Esophagus muscularis mucosa (tissue), 4 donors: ENCODE results near the gene KISS1. TPM values are rescaled to one million over a fixed set of nuclear protein-coding genes. Genes with fewer than 3 reads are reported as not detected.
A peak's percentile ranks its signal among the peaks of the same experiment; 100 is the strongest.

Experiments used
- DNase-seq: peaks from one replicate; pipeline ENCODE4 v3.0.0-alpha.2; 2017; ENCODE audit errors: extremely low spot score
- H3K27ac ChIP-seq, 4 donors: fragments of 200-600 bp; sonication (generic); replicated peaks in 1 of 4; 1 replicate in 3 of 4; 2 replicates in 1 of 4; pipeline ENCODE4 v1.5.1; 2016 to 2019; ENCODE audit warnings: mild to moderate bottlenecking in 1 of 4
- H3K27me3 ChIP-seq, 4 donors: fragments of 200-600 bp; sonication (generic); one replicate each; pipeline versions ENCODE4 v1.5.1 to v1.6.0; 2016 to 2019
- H3K36me3 ChIP-seq, 4 donors: fragments of 200-600 bp; sonication (generic); one replicate each; pipeline ENCODE4 v1.5.1; 2016 to 2019
- H3K4me1 ChIP-seq, 4 donors: fragments of 200-600 bp; sonication (generic); one replicate each; pipeline ENCODE4 v1.5.1; 2016 to 2019
- H3K4me3 ChIP-seq, 4 donors: fragments of 200-600 bp; sonication (generic); 1 replicate in 2 of 4; 2 replicates in 2 of 4; pipeline ENCODE4 v1.5.1; 2016 to 2019; ENCODE audit warnings: mild to moderate bottlenecking in 4 of 4, moderate library complexity in 1 of 4
- H3K9me3 ChIP-seq, 4 donors: fragments of 200-600 bp; sonication (generic); 1 replicate in 3 of 4; 2 replicates in 1 of 4; pipeline ENCODE4 v1.5.1; 2016 to 2019
- CTCF ChIP-seq, 3 experiments: fragments of 200-600 bp in 2 of 3; fragments of 450-650 bp in 1 of 3; sonication (generic) in 2 of 3; IDR thresholded peaks; one replicate each; pipeline ENCODE4 v1.5.1; 2017 to 2019; ENCODE audit warnings: antibody characterized with exemption in 3 of 3, mild to moderate bottlenecking in 2 of 3, moderate library complexity in 1 of 3
- EP300 ChIP-seq: sonication (generic); formaldehyde crosslinking; IDR thresholded peaks from one replicate; pipeline ENCODE4 v1.6.1; 2017; ENCODE audit warnings: antibody characterized with exemption
- POLR2A ChIP-seq: fragments of 450-650 bp; IDR thresholded peaks from one replicate; pipeline ENCODE4 v1.6.1; 2017; ENCODE audit warnings: antibody characterized with exemption, moderate library complexity, mild to moderate bottlenecking, low read depth
- POLR2AphosphoS5 ChIP-seq, 2 donors: sonication (generic); formaldehyde crosslinking; IDR thresholded peaks; one replicate each; pipeline ENCODE4 v1.6.1; 2017; ENCODE audit warnings: antibody characterized with exemption in 2 of 2
- WGBS: methylation state at CpG from one replicate; pipeline ENCODE4 v1.1.5; 2018; 5-methylcytosine and 5-hydroxymethylcytosine counted together
- intact Hi-C: fragments of 100-400 bp; cut with DNase I; formaldehyde crosslinking; loops from one replicate; pipeline ENCODE4 v1.15.1; 2023
- total RNA-seq, 4 donors: library from RNA; depleted of rRNA; stranded (reverse); fragments of >200 nt; gene quantifications; one replicate each; pipeline versions ENCODE4 v1.1.0 to v1.2.1, GENCODE V29; 2016

Gene KISS1
- total RNA-seq, 4 donors from 2014 or later: not detected

GRCh38 chr1:204162494-204163074 is 33.7 kb downstream of the KISS1 start:
- TF ChIP-seq CTCF (IDR thresholded peaks at IDR 0.05): peak in 2 of 3 experiments; percentile 96
- peak in 1 of 2 donors; percentile 19 for TF ChIP-seq POLR2AphosphoS5 (IDR thresholded peaks at IDR 0.05)
- no peak for TF ChIP-seq EP300
- Histone ChIP-seq H3K4me1 (peaks cover 0 to 3% (median 1%) of the 10 kb centered on the region in 4 donors), H3K36me3 (no peaks in the 10 kb centered on the region), H3K27me3 (peaks cover 0 to 43% (median 0%) of the 10 kb centered on the region in 4 donors), H3K9me3 (no peaks in the 10 kb centered on the region), H3K4me3 (no peak overlapping the region), H3K27ac (no peak overlapping the region)
- intact Hi-C loops: loop anchor here (1.0 to 5.0 kb wide), 2 partner anchors 45 to 201 kb away; no protein-coding TSS in a partner anchor
- 20% methylated on average over 5 of the region's 7 CpGs for WGBS
- no peak for DNase-seq

- TF ChIP-seq POLR2AphosphoS5 (IDR thresholded peaks at IDR 0.05) (no peak), EP300 (no peak), POLR2A (no peak), CTCF (IDR thresholded peaks at IDR 0.05) (no peak)
- 59% methylated on average over 14 of the region's 14 CpGs for WGBS
- H3K4me1 ChIP-seq: peaks cover 0 to 3% (median 1%) of the 10 kb centered on the region in 4 donors
- intact Hi-C loops: loop anchor here (1.0 to 5.0 kb wide), 2 partner anchors 45 to 201 kb away; no protein-coding TSS in a partner anchor
- H3K9me3 ChIP-seq: no peaks in the 10 kb centered on the region
- peaks cover 0 to 41% (median 0%) of the 10 kb centered on the region in 4 donors for H3K27me3 ChIP-seq
- DNase-seq: no peak
- H3K4me3 ChIP-seq: no peak overlapping the region
- H3K36me3 ChIP-seq: no peaks in the 10 kb centered on the region
- H3K27ac ChIP-seq: no peak overlapping the region
Measured at GRCh38 chr1:204161609-204162493, 34.4 kb downstream of the KISS1 start.

- Histone ChIP-seq H3K36me3 (no peaks in the 10 kb centered on the region), H3K4me3 (no peak overlapping the region), H3K9me3 (no peaks in the 10 kb centered on the region), H3K4me1 (peaks cover 0 to 3% (median 1%) of the 10 kb centered on the region in 4 donors), H3K27ac (no peak overlapping the region), H3K27me3 (peaks cover 0 to 66% (median 3%) of the 10 kb centered on the region in 4 donors)
- WGBS: 68% methylated on average over 6 of the region's 6 CpGs
- intact Hi-C loops: no loop called here
- TF ChIP-seq CTCF (IDR thresholded peaks at IDR 0.05): no peak
- no peak for DNase-seq
Measured at GRCh38 chr1:204157962-204158361, 38.3 kb downstream of the KISS1 start.

- peaks cover 7 to 20% (median 18%) of the 10 kb centered on the region in 4 donors for H3K4me1 ChIP-seq
- no peaks in the 10 kb centered on the region for H3K36me3 ChIP-seq
- intact Hi-C loops: no loop called here
- H3K27ac ChIP-seq: no peak overlapping the region
- H3K4me3 ChIP-seq: no peak overlapping the region
- peaks cover 0 to 72% (median 14%) of the 10 kb centered on the region in 4 donors for H3K27me3 ChIP-seq
- no peak for DNase-seq
- TF ChIP-seq POLR2A (no peak), POLR2AphosphoS5 (IDR thresholded peaks at IDR 0.05) (no peak)
- no peaks in the 10 kb centered on the region for H3K9me3 ChIP-seq
- 95% methylated on average over 10 of the region's 10 CpGs for WGBS
Measured at GRCh38 chr1:204155881-204156280, 40.4 kb downstream of the KISS1 start.

GRCh38 chr1:204154568-204155255 is 41.6 kb downstream of the KISS1 start:
- H3K9me3 ChIP-seq: no peaks in the 10 kb centered on the region
- H3K4me3 ChIP-seq: no peak overlapping the region
- peaks cover 0 to 67% (median 15%) of the 10 kb centered on the region in 4 donors for H3K27me3 ChIP-seq
- no peak for TF ChIP-seq EP300
- no peak for TF ChIP-seq POLR2A
- TF ChIP-seq POLR2AphosphoS5 (IDR thresholded peaks at IDR 0.05): no peak
- no peak for TF ChIP-seq CTCF (IDR thresholded peaks at IDR 0.05)
- H3K27ac ChIP-seq: no peak overlapping the region
- intact Hi-C loops: no loop called here
- DNase-seq: no peak
- H3K36me3 ChIP-seq: no peaks in the 10 kb centered on the region
- H3K4me1 ChIP-seq: peaks cover 7 to 32% (median 27%) of the 10 kb centered on the region in 4 donors
- 90% methylated on average over 13 of the region's 15 CpGs for WGBS
